Heart right ventricle (tissue), 16 donors: ENCODE measurements around the gene C9orf50. TPM values are rescaled to one million over a fixed set of nuclear protein-coding genes. Genes with fewer than 3 reads are reported as not detected.

Experiments
- ATAC-seq, 8 donors: fragments of 200-7000 bp; cut with Tn5 transposase; one replicate each; pipeline ENCODE4 v1.9.1; 2020; ENCODE audit warnings: mild to moderate bottlenecking in 8 of 8, moderate library complexity in 8 of 8, moderate number of reproducible peaks in 1 of 8
- DNase-seq, 2 donors: peaks; one replicate each; pipeline ENCODE4 v3.0.0-alpha.2; 2020
- H3K27ac ChIP-seq, 10 donors: fragments of 200-600 bp; sonication (generic) in 2 of 10; one replicate each; pipeline versions ENCODE4 v1.5.0 to v1.8.0; 2020 to 2022; ENCODE audit warnings: mild to moderate bottlenecking in 3 of 10
- H3K27me3 ChIP-seq, 7 donors: fragments of 200-600 bp; one replicate each; pipeline ENCODE4 v1.8.0; 2021 to 2022; ENCODE audit warnings: mild to moderate bottlenecking in 2 of 7
- H3K36me3 ChIP-seq, 9 donors: fragments of 200-600 bp; sonication (generic) in 1 of 9; one replicate each; pipeline versions ENCODE4 v1.5.0 to v1.8.0; 2020 to 2022; ENCODE audit warnings: mild to moderate bottlenecking in 2 of 9
- H3K4me1 ChIP-seq, 9 donors: fragments of 200-600 bp; sonication (generic) in 1 of 9; one replicate each; pipeline versions ENCODE4 v1.5.0 to v1.8.0; 2020 to 2022; ENCODE audit warnings: mild to moderate bottlenecking in 4 of 9
- H3K4me3 ChIP-seq, 10 donors: fragments of 200-600 bp; sonication (generic) in 2 of 10; one replicate each; pipeline versions ENCODE4 v1.5.0 to v1.8.0; 2020 to 2022; ENCODE audit warnings: mild to moderate bottlenecking in 7 of 10, moderate library complexity in 2 of 10
- H3K9me3 ChIP-seq, 11 donors: fragments of 200-600 bp in 10 of 11; sonication (generic) in 2 of 11; one replicate each; pipeline versions ENCODE4 v1.5.0 to v1.8.0; 2013 to 2022; ENCODE audit warnings: mild to moderate bottlenecking in 2 of 11, control low read depth in 1 of 11, moderate library complexity in 1 of 11
- WGBS, 2 donors: extraction: QIAGEN DNeasy Blood & Tissue Kit; methylation state at CpG; one replicate each; pipeline ENCODE4 v1.1.7; 2013; ENCODE audit warnings: inconsistent platforms in 1 of 2; 5-methylcytosine and 5-hydroxymethylcytosine counted together
- intact Hi-C, 10 donors: fragments of 100-400 bp; cut with DNase I; formaldehyde crosslinking; loops; one replicate each; pipeline versions ENCODE4 v1.11.1 to v1.14.2; 2022
- polyA plus RNA-seq, 2 donors: library from polyadenylated mRNA; stranded (reverse); fragments of 200-250 nt; gene quantifications; one replicate each; pipeline ENCODE4 v1.2.3, GENCODE V29; 2013
- total RNA-seq, 10 donors: library from RNA; stranded (reverse); fragmentation: NEBNext Ultra II Directional in 3 of 10; extraction: Animal tissue kit (Norgen Biotek cat#: 25700) in 3 of 10; gene quantifications; one replicate each; pipeline versions ENCODE4 v1.2.1 to v1.2.4, GENCODE V29; 2021 to 2023
- TF ChIP-seq, protein P1 (sequence below), 9 donors: fragments of 200-600 bp; sonication (generic) in 2 of 9; IDR thresholded peaks; one replicate each; pipeline versions ENCODE4 v1.5.0 to v1.8.0; 2021 to 2022; ENCODE audit warnings: antibody characterized with exemption in 9 of 9, mild to moderate bottlenecking in 5 of 9, moderate library complexity in 1 of 9
- donor health status: Arrhythmogenic right ventricular cardiomyopathy.
- donor health status: ischemic (EF 13 %, LVEDD 7.1; RV severe dilation, severe dysfunction).
- donor health status: healthy with polysubstance abuse.
- donor health status: DM: no; HTN: yes; CAD: no.
- donor health status: DM: no; HTN: no; CAD: no.
- donor health status: ischemic (EF 25% LVEDD 6.9; RV normal size, moderate dysfunction).
- donor health status: ischemic (EF 25% LVEDD 5.7; RV mildly dilated, moderate dysfunction).
- donor health status: healthy.
- donor health status: DM: yes; HTN: yes; CAD: no.
- donor health status: Ischemic cardiomyopathy.
- donor health status: ischemic (EF 35%, LVEDD 5.7; RV mildly dilated, moderate dysfunction).
- donor health status: nonischemic (EF 11% LVEDD 7.7; RV severe dilation, severe dysfunction).
- donor health status: DM: yes; HTN: yes; CAD: no.
- donor health status: PGD.
- donor health status: ischemic (EF 29% LVEDD 5.4; RV normal size, mild dysfunction).
- donor health status: nonischemic (EF 23%, LVEDD 6.1; RV moderate dilation, normal function).

The C9orf50 gene
- total and polyA plus RNA-seq, 12 donors, result not detected

DNA sequence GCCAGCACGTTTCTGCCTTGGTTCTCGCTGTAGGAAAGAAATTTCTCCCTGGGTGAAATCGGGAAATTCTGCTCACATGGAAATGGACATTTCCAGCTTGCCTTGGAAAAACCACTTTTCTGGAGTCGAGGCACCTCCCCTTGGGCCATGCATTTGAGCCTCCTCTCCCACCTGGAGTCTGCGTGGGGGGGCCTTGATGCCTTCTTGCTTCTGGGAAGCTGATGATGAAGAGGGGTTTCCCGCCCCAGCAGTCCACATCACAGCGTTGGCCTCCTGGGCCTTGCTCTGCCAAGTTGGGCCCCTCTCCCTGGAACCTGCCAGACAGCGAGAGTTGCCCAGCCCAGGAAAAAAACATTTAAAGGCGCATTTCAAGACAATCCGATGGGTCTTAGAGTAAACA lies 22.8 kb upstream of the C9orf50 start:
- ATAC-seq (no peak), DNase-seq (no peak)
- 84 to 86% methylated on average over 10 of the region's 10 CpGs for WGBS, 2 donors
- no peak overlapping the region for H3K27ac ChIP-seq
- H3K27me3 ChIP-seq, result no peaks in the 10 kb centered on the region
- intact Hi-C loops, result loop anchor here (2.0 to 10.0 kb wide), 6 partner anchors 81 to 139 kb away; no protein-coding TSS in a partner anchor
- no peaks in the 10 kb centered on the region for H3K9me3 ChIP-seq
- peaks cover 0 to 15% (median 7%) of the 10 kb centered on the region in 9 donors for H3K36me3 ChIP-seq
- H3K4me3 ChIP-seq, result no peak overlapping the region
- TF ChIP-seq, protein P1, sequence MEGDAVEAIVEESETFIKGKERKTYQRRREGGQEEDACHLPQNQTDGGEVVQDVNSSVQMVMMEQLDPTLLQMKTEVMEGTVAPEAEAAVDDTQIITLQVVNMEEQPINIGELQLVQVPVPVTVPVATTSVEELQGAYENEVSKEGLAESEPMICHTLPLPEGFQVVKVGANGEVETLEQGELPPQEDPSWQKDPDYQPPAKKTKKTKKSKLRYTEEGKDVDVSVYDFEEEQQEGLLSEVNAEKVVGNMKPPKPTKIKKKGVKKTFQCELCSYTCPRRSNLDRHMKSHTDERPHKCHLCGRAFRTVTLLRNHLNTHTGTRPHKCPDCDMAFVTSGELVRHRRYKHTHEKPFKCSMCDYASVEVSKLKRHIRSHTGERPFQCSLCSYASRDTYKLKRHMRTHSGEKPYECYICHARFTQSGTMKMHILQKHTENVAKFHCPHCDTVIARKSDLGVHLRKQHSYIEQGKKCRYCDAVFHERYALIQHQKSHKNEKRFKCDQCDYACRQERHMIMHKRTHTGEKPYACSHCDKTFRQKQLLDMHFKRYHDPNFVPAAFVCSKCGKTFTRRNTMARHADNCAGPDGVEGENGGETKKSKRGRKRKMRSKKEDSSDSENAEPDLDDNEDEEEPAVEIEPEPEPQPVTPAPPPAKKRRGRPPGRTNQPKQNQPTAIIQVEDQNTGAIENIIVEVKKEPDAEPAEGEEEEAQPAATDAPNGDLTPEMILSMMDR (IDR thresholded peaks at IDR 0.05), result no peak
- H3K4me1 ChIP-seq, result peaks cover 17 to 29% (median 24%) of the 10 kb centered on the region in 9 donors

DNA sequence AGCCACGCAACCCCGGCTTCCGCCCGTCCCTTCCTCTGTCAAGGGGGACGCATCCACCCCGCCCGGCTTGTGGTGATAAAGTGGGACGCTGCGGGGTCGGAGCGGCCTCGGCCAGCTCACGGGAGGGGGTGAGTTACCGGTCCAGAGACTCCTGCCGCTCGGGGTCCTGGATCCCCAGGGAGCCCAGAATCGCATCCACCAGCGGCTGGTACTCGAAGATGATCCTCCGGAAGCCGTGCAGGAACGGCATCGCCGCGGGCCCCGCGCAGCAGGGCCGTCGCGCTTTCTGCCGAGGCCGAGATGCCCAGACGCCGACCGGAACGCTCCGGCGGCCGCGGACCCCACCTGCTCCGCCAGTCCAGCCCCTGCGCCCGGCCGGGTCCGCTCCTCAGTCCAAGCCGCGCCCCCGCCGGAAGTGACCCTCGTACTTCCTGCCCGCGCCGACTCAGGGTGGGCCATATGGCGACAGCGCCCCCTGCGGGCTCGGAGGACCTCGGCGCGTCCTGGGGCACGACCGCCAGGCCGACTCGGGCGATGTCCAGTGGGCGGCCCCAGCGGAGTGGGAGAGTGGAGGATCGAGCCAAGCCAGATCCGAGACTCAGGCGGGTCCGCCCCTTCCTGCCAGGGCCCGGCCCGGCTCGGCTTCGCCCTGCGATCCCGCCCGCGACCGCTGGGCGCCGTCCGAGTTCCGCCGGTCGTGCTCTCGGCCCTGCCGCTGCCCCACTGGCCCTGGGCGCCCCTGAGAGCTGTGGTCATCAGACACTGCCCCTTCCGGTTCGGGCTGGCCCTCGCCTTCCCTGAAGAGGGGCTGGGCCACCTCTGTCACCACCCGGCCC lies 21.1 kb upstream of the C9orf50 start, which contains the start of gene ASB6:
Gene ASB6, minus strand, starts transcription at position 402 of the 836 bp plus-strand sequence. Its CDS starts 152 bp downstream, at position 250.
- H3K4me3 ChIP-seq, result peak within 1 kb of the TSS; percentile 76 to 100 (median 98)

DNA sequence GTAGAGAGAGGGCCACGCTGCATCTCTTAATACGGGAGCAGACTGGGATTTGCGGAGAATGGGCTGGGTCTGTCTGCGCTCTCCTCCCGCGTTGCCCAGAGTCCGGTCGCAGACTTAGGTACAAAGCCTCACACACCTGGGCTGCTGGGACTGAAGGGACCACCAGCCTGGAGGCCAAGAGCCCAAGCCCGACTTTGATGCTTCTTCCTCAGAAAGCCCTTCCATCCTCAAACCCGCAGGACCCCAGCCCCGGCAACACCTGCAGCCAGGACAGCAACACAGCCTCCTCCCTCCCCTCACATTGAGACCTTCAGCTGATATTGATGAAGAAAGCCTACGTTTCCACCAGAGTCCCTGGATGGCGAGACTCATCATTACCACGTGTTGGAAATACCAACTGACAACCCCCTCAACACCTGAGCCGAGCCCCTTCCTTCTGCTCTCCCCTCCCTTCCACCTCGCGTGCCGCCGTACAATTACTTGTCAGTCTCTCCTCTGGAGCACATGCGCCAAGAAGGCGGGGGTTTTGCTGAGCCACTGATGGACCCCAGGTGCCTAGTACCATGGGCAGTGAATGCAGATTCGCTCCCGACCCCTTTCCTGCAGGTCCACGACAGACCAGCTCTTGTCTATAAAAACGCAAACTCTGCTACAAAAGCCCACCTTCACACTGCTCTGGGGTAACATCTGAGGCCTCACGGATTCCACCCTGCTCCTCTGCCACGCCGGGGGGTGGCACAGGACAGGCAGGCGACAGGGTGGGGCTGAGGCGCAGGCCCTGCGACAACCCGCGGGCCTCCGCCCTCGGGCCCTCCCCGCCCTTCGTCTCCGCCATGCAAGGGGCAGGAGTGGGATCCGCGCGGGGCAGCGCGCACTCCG lies 20.2 kb upstream of the C9orf50 start:
- WGBS, 2 donors, result 19 to 20% methylated on average over 43 to 44 of the region's 44 CpGs
- Histone ChIP-seq H3K4me1 (peaks cover 17 to 29% (median 24%) of the 10 kb centered on the region in 9 donors), H3K27me3 (no peaks in the 10 kb centered on the region), H3K9me3 (no peaks in the 10 kb centered on the region), H3K4me3 (peak overlapping the region; percentile 76 to 100 (median 98)), H3K36me3 (peaks cover 0 to 41% (median 23%) of the 10 kb centered on the region in 9 donors), H3K27ac (peak overlapping the region in 9 of 10 donors; percentile 78 to 92 (median 85))
- TF ChIP-seq, protein P1 (IDR thresholded peaks at IDR 0.05), result no peak
- ATAC-seq, result peak in 3 of 8 donors; percentile 0 to 9 (median 1)
- intact Hi-C loops, result loop anchor here (5.0 to 10.0 kb wide), 5 partner anchors 84 to 141 kb away; no protein-coding TSS in a partner anchor
- no peak for DNase-seq

More for the DNA sequence above, 21.1 kb upstream of the C9orf50 start, which contains the start of gene ASB6:
- Histone ChIP-seq H3K27ac (peak within 1 kb of the TSS; percentile 27 to 92 (median 84)), H3K36me3 (peaks cover 0 to 32% (median 23%) of the 10 kb centered on the region in 9 donors), H3K27me3 (no peaks in the 10 kb centered on the region), H3K4me1 (peaks cover 17 to 29% (median 24%) of the 10 kb centered on the region in 9 donors), H3K9me3 (no peaks in the 10 kb centered on the region)
- intact Hi-C loops, result loop anchor here (1.0 to 10.0 kb wide), 8 partner anchors 83 to 142 kb away; no protein-coding TSS in a partner anchor
- DNase-seq (peak; percentile 98 to 99), ATAC-seq (peak; percentile 94 to 98 (median 96))
- 0% methylated on average over 89 to 93 of the region's 93 CpGs for WGBS, 2 donors
- TF ChIP-seq, protein P1 (IDR thresholded peaks at IDR 0.05), result peak; percentile 96 to 100 (median 99)
